C4-2B (cell line): ENCODE results near the gene P2RX1.

Experiments
- ZFX ChIP-seq: fragments of 450-650 bp; IDR thresholded peaks from 2 replicates; pipeline ENCODE4 v1.6.1; 2017
- TF ChIP-seq, protein P1 (sequence below): fragments of 450-650 bp; conservative IDR thresholded peaks from 2 replicates; pipeline ENCODE4 v1.5.1; 2017; ENCODE audit warnings: mild to moderate bottlenecking

DNA sequence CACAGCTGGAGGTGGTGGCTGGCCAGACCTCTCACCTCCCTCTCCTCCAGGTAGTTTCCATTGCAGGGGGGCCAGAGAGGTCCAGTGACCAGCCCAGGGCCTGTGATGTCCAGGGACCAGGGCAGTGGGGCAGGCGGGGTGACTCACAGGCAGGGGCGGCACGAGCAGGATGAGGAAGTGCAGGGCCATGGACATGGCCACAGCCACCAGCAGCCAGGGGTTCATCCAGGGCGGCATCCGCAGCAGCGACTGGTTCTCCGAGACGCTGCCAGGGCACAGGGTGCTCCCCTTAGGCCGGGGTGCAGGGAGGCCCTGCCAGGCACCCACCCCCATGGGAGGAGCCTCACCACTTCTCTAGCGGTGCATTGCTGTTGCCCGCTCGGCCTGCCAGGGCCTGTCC is 12.9 kb upstream of the P2RX1 start:
- TF ChIP-seq, protein P1, sequence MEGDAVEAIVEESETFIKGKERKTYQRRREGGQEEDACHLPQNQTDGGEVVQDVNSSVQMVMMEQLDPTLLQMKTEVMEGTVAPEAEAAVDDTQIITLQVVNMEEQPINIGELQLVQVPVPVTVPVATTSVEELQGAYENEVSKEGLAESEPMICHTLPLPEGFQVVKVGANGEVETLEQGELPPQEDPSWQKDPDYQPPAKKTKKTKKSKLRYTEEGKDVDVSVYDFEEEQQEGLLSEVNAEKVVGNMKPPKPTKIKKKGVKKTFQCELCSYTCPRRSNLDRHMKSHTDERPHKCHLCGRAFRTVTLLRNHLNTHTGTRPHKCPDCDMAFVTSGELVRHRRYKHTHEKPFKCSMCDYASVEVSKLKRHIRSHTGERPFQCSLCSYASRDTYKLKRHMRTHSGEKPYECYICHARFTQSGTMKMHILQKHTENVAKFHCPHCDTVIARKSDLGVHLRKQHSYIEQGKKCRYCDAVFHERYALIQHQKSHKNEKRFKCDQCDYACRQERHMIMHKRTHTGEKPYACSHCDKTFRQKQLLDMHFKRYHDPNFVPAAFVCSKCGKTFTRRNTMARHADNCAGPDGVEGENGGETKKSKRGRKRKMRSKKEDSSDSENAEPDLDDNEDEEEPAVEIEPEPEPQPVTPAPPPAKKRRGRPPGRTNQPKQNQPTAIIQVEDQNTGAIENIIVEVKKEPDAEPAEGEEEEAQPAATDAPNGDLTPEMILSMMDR: no peak
- no peak for TF ChIP-seq ZFX
